ENCODE measurements around the gene AGBL5. TPM values are rescaled to one million over a fixed set of nuclear protein-coding genes. Genes with fewer than 3 reads are reported as not detected.
A peak's percentile ranks its signal among the peaks of the same experiment; 100 is the strongest.

The AGBL5 gene
- total and polyA plus RNA-seq, 2 of the 13 experiments (the other 11 are each of a cell fraction or from before 2014, with no cell fraction given): 55.9 to 73.3 TPM

- no peak; the same call in 1 of the 2 replicates for TF ChIP-seq DZIP1 (CRISPR knock-in tag; IDR thresholded peaks at IDR 0.05)
- TF ChIP-seq NCOA5 (CRISPR knock-in tag; IDR thresholded peaks at IDR 0.05): no peak
- no peak for TF ChIP-seq MNT (IDR thresholded peaks at IDR 0.05)
Measured at GRCh38 chr2:27094353-27094984, 43.0 kb downstream of the AGBL5 start (continued).

- H3K9ac ChIP-seq (ENCODE audit: insufficient read depth, low read depth, low read length): peak overlapping the region; percentile 79
- ATAC-seq: no peak
- peaks cover 68% of the 10 kb centered on the region for H3K4me1 ChIP-seq (ENCODE audit: insufficient read depth, low read length)
- peaks cover 4 to 42% of the 10 kb centered on the region in 2 experiments for H3K36me3 ChIP-seq (replicated peaks in 1 of 2; ENCODE audit: control insufficient read depth in 1 of 2, insufficient read depth in 2 of 2, low read length in 2 of 2)
- H3K79me2 ChIP-seq (ENCODE audit: insufficient read depth, low read length): peaks cover 30% of the 10 kb centered on the region
- intact Hi-C loops (cut with micrococcal nuclease; ENCODE audit: unreplicated experiment) (loop anchor here (5.0 kb wide), 2 partner anchors 117 to 197 kb away; partner anchors contain the start of genes ATRAID and SLC5A6), in situ Hi-C loops (cut with HindIII; ENCODE audit: extremely low pct_ligation_motif_present, low pct_unique_long_range_greater_than_20kb) (loop anchor here (5.0 kb wide), 2 partner anchors 102 to 187 kb away; partner anchors contain the start of gene TRIM54)
- DNase-seq (ENCODE audit: low spot score): no peak
- POLR2A ChIA-PET: interaction anchor here (0.8 to 4.5 kb wide), 20 partner anchors 9 to 198 kb away, joined by 3 to 40 read pairs (median 4); partner anchors contain the start of genes ABHD1, AGBL5, KHK and OST4
- peak overlapping the region; percentile 96 for H3K4me2 ChIP-seq (ENCODE audit: low read depth, low read length)
- H3K4me3 ChIP-seq (replicated peaks in 1 of 3; ENCODE audit: insufficient read depth in 1 of 3, low read depth in 2 of 3, low read length in 3 of 3): peak overlapping the region in 1 of 3 experiments; percentile 61; a peak in 2 of 6 replicates
- H4K20me1 ChIP-seq (ENCODE audit: insufficient read depth, low read length): no peaks in the 10 kb centered on the region
- no TSS peak for BruUV-seq (replicated peaks)
- H2AFZ ChIP-seq (ENCODE audit: low read length): no peak overlapping the region
- no peak for FAIRE-seq
- CTCF ChIA-PET (ENCODE audit: low intra/inter-chr PET ratio, low total read pairs): interaction anchor here (1.6 kb wide), 1 partner anchor 185 kb away, joined by 5 read pairs; no protein-coding TSS in a partner anchor
- 0% methylated on average over 2 of the region's 2 CpGs for WGBS (ENCODE audit: low lambda C conversion rate)
- no peaks in the 10 kb centered on the region for H3K9me3 ChIP-seq (ENCODE audit: low read length)
- H3K27me3 ChIP-seq (ENCODE audit: control insufficient read depth in 1 of 2, insufficient read depth in 2 of 2, low read length in 2 of 2): no peaks in the 10 kb centered on the region
- H3K27ac ChIP-seq (ENCODE audit: extremely low read length, insufficient read depth, low read length): peak overlapping the region; percentile 97
- TF ChIP-seq ZNF138 (CRISPR knock-in tag; IDR thresholded peaks at IDR 0.05; ENCODE audit: low read depth): no peak
- TF ChIP-seq MXD3 (CRISPR knock-in tag; IDR thresholded peaks at IDR 0.05): 0 out of 2 replicates have a peak, but pooled peaks have one; percentile 15
- no peak for TF ChIP-seq ZNF142 (CRISPR knock-in tag; IDR thresholded peaks at IDR 0.05)
- no peak for TF ChIP-seq ZNF432 (CRISPR knock-in tag; IDR thresholded peaks at IDR 0.05; ENCODE audit: borderline replicate concordance)
- peak; percentile 12 for TF ChIP-seq RBM22 (optimal IDR thresholded peaks at IDR 0.05; ENCODE audit: low read length)
Measured at GRCh38 chr2:27095427-27095744, 43.9 kb downstream of the AGBL5 start.

All from HepG2 (cell line).